Muscle of arm (tissue), 14 donors: ENCODE data around the gene ESYT2. TPM values are rescaled to one million over a fixed set of nuclear protein-coding genes. Genes with fewer than 3 reads are reported as not detected.
"Not testable (repeated sequence)": the region's sequence is repeated elsewhere in the genome, so short reads cannot be mapped to it uniquely, and the experiment has no call there.

ENCODE experiments used
- DNase-seq: peaks from one replicate; pipeline ENCODE4 v3.0.0-alpha.2; 2013
- long read RNA-seq, 11 donors: transcript quantifications; one replicate each; lab custom pipeline, GENCODE V29; 2026
- polyA plus RNA-seq, 12 donors: library from polyadenylated mRNA; unstranded; fragments of 120-200 nt; gene quantifications; one replicate each; pipeline ENCODE4 v1.2.1, GENCODE V29; 2013; ENCODE audit not compliant: insufficient read length in 12 of 12

The ESYT2 gene, protein sequence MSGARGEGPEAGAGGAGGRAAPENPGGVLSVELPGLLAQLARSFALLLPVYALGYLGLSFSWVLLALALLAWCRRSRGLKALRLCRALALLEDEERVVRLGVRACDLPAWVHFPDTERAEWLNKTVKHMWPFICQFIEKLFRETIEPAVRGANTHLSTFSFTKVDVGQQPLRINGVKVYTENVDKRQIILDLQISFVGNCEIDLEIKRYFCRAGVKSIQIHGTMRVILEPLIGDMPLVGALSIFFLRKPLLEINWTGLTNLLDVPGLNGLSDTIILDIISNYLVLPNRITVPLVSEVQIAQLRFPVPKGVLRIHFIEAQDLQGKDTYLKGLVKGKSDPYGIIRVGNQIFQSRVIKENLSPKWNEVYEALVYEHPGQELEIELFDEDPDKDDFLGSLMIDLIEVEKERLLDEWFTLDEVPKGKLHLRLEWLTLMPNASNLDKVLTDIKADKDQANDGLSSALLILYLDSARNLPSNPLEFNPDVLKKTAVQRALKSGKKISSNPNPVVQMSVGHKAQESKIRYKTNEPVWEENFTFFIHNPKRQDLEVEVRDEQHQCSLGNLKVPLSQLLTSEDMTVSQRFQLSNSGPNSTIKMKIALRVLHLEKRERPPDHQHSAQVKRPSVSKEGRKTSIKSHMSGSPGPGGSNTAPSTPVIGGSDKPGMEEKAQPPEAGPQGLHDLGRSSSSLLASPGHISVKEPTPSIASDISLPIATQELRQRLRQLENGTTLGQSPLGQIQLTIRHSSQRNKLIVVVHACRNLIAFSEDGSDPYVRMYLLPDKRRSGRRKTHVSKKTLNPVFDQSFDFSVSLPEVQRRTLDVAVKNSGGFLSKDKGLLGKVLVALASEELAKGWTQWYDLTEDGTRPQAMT
- polyA plus RNA-seq, result 10 to 100 TPM in 11 of 12 donors, not detected in 1; 31.1 to 45.5 (median 35.3) TPM
- long read RNA-seq, donor 1, full-length matches to known transcripts, result 5 of 16 reads
- long read RNA-seq, donor 1, partial matches to known transcripts, result 11 of 16 reads
- long read RNA-seq, donor 1, other reads (novel, unspliced or antisense), result 0 of 16 reads
- long read RNA-seq, donor 2, full-length matches to known transcripts, result 6 of 6 reads
- long read RNA-seq, donor 2, partial matches to known transcripts, result 0 of 6 reads
- long read RNA-seq, donor 2, other reads (novel, unspliced or antisense), result 0 of 6 reads
- long read RNA-seq, donor 3, full-length matches to known transcripts, result 2 of 7 reads
- long read RNA-seq, donor 3, partial matches to known transcripts, result 5 of 7 reads
- long read RNA-seq, donor 3, other reads (novel, unspliced or antisense), result 0 of 7 reads
- long read RNA-seq, donor 4, full-length matches to known transcripts, result 1 of 1 reads
- long read RNA-seq, donor 4, partial matches to known transcripts, result 0 of 1 reads
- long read RNA-seq, donor 4, other reads (novel, unspliced or antisense), result 0 of 1 reads
- long read RNA-seq, donor 5, full-length matches to known transcripts, result 8 of 8 reads
- long read RNA-seq, donor 5, partial matches to known transcripts, result 0 of 8 reads
- long read RNA-seq, donor 5, other reads (novel, unspliced or antisense), result 0 of 8 reads
- long read RNA-seq, donor 6, partial matches to known transcripts, result 0 of 1 reads
- long read RNA-seq, donor 6, other reads (novel, unspliced or antisense), result 0 of 1 reads
- long read RNA-seq, donor 7, partial matches to known transcripts, result 0 of 1 reads
- long read RNA-seq, donor 7, other reads (novel, unspliced or antisense), result 0 of 1 reads
- long read RNA-seq, donor 8, full-length matches to known transcripts, result 2 of 2 reads
- long read RNA-seq, donor 8, partial matches to known transcripts, result 0 of 2 reads
- long read RNA-seq, donor 8, other reads (novel, unspliced or antisense), result 0 of 2 reads
- long read RNA-seq, donor 9, result 0 reads
- long read RNA-seq, donor 10, full-length matches to known transcripts, result 2 of 2 reads
- long read RNA-seq, donor 10, partial matches to known transcripts, result 0 of 2 reads
- long read RNA-seq, donor 10, other reads (novel, unspliced or antisense), result 0 of 2 reads
- long read RNA-seq, donor 11, full-length matches to known transcripts, result 2 of 2 reads
- long read RNA-seq, donor 11, partial matches to known transcripts, result 0 of 2 reads
- long read RNA-seq, donor 11, other reads (novel, unspliced or antisense), result 0 of 2 reads

DNA sequence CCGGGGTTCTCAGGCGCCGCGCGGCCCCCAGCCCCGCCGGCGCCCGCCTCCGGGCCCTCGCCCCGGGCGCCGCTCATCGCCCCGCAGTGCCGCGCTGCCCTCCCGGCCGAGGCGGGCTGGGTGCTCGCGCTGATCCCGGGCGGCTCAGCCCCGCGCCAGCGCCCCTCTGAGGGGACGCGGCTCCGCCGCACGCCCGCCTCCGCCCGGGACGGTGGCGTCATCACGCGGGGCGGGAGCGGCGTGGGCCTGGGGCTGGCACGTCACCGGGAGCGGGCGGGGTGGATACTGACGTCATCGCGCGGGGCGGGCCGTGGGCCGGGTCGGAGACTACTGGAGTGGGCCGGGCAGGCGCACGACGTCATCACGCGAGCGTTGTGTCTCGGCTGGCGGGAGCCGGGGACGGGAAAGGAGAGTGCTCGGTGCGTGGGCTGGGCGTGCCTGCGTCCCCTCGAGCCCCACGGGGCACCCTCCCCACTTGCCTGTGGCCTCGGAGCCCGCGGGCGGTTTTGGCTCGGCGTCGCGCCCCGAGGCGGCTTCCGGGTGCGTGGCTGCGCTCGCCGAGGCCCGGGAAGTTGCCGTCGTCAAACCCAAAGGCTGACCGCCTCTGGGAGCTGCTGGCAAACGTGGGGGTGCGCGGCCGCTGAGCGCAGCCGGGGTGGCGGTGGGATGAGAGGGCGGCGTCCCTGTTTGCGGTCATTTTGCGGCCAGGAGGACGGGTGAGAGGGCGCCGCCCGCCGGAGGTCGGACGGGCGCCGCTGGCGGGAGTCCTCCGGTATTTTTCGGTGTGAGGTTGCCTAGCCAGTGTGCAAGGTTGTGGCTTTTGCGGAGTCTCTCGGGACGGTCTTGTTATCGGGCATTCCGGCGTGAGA, at the start of gene ESYT2:
Gene ESYT2, minus strand, starts transcription at position 168 of the 869 bp plus-strand sequence. Its CDS starts 91 bp downstream, at position 77.
- peak; percentile 98 for DNase-seq

DNA sequence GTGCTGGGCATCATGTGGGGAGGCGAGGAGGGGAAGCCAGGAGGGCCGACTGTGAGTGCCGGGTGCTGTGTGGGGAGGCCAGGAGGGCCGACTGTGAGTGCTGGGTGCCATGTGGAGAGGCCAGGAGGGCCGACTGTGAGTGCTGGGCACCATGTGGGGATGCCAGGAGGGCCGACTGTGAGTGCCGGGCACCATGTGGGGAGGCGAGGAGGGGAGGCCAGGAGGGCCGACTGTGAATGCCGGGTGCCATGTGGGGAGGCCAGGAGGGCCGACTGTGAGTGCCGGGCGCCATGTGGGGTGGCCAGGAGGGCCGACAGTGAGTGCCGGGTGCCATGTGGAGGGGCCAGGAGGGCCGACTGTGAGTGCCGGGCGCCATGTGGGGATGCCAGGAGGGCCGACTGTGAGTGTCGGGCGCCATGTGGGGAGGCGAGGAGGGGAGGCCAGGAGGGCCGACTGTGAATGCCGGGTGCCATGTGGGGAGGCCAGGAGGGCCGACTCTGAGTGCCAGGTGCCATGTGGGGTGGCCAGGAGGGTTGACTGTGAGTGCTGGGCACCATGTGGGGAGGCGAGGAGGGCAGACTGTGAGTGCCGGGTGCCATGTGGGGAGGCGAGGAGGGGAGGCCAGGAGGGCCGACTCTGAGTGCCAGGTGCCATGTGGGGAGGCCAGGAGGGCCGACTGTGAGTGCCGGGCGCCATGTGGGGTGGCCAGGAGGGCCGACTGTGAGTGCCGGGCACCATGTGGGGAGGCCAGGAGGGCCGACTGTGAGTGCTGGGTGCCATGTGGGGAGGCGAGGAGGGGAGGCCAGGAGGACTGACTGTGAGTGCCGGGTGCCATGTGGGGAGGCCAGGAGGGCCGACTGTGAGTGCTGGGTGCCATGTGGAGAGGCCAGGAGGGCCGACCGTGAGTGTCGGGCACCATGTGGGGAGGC, 49.1 kb upstream of the ESYT2 start:
- DNase-seq, result not testable (repeated sequence)

DNA sequence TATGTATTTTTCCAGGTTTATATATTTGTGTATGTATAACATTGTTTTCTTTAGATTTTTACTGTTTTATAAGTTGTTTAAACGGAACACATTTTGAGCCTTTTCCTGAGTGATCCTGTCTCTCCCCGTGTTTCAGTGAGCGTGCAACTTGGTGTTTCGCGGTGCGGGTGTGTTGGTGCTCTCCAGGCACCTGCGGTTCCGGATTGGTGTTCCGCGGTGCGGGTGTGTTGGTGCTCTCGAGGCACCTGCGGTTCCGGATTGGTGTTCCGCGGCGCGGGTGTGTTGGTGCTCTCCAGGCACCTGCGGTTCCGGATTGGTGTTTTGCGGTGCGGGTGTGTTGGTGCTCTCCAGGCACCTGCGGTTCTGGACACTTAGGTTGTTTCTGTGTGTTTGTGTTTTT, 47.7 kb upstream of the ESYT2 start:
- no peak for DNase-seq

DNA sequence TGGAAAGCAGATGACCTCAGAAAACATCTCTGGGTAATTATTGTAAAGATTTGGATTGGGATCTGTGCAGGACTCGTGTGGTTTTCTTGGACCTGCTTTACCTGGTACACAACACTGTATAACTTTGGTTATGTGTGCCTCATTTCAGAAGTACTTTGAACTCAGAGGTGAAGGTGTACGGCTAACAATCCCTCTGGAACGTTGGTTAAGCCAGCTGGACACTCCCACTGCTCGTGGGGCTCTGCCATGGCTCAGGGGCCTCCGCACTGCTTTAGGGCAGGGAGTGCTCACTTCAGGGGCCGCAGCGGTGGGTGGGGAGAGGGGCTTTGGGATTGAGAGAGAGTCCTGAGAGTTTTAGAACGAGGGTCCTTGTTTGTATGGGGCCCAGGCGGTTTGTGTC, 40.6 kb upstream of the ESYT2 start:
- DNase-seq, result no peak

DNA sequence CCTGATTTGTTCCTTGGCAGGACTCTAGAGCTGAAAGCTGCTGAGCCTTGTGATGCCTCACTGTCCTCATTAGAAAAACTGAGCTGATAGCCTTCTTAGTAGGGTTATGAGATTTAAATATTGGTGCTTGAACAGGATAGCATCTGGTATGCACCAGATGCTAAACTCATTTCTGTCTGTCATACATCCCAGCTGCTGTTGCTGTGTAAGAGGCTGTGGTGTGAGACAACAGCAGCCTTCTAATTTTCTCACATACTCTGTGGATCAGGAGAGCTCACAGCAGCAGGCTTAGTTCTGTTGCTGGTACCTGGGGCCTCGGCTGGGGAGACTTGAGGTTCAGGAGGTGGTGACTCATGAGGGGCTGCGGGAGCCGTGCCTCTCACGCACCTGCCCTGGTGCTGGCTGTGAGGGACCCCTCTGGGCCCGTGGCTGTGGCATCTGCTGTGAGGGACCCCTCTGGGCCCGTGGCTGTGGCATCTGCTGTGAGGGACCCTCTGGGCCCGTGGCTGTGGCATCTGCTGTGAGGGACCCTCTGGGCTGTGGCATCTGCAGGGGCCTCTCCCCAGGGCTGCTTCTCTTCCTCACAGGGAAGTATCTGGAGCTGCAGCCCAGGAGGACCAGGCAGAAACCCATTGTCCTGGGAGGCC, 39.6 kb upstream of the ESYT2 start:
- DNase-seq, result no peak

DNA sequence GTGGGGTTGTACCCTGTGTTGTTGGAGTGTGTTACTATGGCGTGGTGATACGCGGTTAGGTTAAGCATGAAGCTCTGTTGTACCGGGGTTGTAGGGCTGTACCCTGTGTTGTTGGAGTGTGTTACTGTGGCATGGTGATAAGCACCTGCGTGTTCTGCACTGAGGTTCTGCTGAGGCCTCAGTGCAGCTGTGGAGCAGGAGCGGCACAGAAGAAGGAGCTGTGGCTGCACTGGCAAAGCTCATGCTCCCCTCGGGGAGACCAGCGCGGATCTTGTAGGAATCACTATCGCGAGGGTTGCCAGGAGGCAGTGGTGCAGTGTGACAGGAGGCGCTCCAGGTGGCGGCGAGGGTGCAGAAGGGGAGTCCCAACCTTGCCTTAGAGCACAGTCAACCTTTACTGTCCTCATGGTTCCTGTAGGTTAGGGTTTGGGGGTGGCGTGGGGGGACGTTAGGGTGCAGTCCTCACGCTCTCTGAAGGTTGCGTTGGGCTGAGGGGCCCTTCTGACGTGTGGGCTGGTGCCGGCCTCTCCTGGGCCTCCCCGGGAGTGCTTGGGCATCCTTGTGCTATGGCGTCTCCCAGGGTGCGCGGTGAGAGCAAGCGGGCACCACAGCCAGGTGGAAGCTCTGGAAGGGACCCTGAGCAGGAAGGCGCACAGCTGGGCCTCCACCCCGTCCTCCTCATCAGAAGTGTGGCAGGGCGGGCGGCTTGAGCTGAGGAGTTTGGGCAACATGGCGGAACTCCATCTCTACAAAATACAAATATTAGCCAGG, 38.1 kb upstream of the ESYT2 start:
- no peak for DNase-seq

DNA sequence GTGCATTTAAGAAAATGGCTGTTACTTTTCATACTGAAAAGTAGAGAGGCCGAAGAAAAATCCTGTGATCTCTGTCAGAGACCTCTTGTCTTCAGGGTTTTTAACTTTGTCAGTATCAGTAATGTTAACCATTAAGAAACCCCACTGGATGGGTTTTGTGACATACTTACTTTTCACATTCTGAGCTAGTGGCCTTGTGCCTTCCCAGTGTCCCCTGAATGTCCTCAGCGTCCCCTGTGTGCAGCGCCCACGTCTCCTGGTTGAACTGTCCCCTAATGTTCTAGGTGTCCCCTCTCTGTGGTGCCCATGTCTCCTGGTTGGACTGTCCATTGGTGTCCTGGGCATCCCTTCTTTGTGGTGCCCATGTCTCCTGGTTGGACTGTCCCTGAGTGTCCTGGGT, 36.7 kb upstream of the ESYT2 start:
- no peak for DNase-seq

DNA sequence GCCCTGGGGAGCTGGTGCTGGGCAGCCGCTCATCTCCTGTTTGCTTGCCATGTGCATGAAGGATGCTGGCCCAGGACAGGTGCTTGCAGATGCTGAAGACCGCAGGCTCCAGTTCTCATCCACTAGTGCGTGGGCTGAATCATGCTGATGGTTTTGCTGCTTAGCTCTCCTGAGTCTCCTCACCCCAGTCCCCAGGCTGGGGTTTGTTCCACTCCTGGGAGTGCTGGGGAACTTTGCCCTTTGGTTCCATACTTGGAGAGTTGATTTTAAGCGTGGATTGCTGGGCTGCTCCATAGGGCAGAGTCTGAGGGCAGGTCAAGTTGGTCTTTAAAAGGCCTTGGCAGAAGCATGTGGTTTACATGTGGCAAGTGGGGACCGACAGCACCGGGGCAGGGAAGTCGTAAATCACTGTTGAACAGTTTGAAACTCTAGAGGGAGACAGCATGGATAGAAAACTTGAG, 36.2 kb upstream of the ESYT2 start:
- DNase-seq, result no peak

DNA sequence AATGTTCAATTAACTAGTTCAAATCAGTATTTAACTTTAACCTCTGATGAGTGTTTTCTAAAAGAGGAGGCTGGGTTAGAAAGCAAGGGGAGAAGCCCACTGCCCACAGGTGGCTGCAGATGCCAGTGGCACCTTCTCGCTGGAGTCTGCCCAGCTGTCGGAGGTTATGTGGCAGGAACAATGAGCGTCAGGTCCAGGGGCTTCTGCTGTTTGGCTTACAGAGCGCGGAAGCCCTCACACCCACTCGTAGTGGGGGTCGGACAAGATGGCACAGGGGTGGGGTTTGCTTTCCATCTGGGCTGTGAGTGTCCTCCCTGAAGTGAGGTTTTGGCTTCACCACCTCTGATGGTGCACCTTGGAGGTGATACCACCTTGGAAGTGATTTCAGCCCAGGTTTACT, 35.5 kb upstream of the ESYT2 start:
- DNase-seq, result no peak

DNA sequence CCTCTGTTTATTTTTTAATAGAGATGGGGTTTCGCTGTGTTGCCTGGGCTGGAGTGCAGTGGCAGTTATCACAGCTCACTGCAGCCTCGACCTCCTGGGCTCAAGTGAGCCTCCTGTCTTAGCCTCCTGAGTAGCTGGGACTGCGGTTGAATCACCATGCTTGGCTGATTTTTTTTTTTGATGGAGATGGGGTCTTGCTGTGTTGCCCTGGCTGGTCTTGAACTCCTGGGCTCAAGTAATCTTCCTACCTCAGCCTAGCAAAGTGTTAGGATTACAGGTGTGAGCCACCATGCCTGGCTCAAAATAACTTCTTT, 35.2 kb upstream of the ESYT2 start:
- DNase-seq, result no peak

DNA sequence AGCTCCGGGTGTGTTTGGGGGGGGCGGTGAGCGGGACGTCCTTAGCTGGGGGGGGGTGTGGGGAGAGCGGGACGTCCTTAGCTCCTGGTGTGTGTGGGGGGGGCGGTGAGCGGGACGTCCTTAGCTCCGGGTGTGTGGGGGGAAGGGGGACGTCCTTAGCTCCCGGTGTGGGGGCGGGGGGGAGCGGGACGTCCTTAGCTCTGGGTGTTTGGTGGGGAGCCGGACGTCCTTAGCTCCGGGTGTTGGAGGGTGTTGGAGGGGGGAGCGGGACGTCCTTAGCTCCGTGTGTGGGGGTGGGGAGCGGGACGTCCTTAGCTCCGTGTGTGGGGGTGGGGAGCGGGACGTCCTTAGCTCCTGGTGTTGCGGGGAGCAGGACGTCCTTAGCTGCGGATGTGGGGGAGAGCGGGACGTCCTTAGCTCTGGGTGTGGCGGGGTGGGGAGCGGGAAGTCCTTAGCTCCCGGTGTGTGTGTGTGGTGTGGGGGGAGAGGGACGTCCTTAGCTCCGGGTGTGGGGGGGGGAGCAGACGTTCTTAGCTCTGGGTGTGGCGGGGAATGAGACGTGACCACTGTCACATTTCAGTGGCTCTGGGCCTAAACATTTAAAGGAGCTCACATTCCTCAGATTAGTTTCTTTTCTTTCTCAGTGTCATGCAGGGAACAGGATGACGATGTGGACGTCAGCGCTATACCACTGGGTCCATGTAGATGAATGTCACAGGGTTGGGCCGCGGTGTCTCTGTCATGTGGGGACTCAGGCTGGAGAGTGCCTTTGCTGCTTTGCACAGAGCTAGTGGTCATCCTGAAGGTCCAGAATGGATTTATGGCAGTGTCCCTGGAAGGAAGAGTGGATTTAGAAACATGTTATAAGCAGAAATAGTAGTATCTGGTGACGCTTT, 34.5 kb upstream of the ESYT2 start:
- peak; percentile 67 for DNase-seq

DNA sequence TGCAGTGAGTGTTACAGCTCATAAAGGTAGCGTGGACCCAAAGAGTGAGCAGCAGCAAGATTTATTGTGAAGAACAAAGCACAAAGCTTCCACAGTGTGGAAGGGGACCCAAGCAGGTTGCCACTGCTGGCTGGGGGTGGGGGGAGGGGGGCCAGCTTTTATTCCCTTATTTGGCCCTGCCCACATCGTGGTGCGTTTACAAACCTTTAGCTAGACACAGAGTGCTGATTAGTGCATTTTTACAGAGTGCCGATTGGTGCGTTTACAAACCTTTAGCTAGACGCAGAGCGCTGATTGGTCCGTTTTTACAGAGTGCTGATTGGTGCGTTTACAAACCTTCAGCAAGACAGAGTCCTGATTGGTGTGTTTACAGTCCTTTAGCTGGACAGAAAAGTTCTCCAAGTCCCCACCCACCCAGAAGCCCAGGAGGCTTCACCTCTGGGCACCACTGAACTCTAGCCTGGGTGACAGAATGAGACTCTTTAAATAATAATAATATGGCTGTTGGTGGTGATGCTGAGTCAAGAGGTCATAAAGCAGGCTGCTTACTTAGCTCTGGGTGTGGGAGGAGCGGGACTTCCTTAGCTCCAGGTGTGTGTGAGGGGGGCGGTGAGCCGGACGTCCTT, 33.8 kb upstream of the ESYT2 start:
- DNase-seq, result not testable (repeated sequence)

DNA sequence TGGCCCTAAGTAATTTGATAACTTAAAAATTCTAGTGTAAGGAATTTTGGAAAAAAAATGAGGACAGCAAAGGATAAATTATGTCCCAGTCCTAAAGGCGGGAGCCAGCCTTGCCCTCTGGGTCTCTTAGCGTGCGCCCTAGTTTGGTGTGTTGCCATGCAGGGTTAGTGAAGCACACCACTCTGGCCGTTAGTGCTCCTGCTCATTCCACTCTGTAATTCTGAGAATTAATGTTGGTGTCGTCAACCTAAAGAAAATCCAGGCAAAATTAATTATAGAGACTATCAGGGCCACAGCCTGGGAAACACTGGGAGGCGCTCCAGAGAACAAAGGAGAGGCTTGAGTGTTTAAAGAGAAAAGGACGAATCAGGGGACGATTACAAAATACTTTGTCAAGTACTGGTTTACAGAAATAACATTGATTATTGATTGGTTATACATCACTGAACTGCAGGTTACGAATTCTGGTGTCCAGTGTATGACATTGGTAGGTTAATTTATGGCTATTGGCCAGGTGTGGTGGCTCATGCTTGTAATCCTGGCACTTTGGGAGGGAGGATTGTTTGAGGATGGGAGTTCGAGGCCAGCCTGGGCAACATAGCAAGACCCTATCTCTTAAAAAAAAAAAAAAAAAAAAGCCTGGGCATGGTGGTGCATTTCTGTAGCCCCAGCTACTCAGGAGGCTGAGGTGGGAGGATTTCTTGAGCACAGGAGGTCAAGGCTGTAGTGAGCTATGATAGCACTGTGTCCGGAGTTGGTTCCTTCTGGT, 32.8 kb upstream of the ESYT2 start:
- DNase-seq, result no peak
